HCT116 (cell line): ENCODE results near the gene PRKN. TPM values are rescaled to one million over a fixed set of nuclear protein-coding genes. Genes with fewer than 3 reads are reported as not detected.

Experiments used
- ATAC-seq: fragments of 200-7000 bp; cut with Tn5 transposase; 2 replicates; pipeline ENCODE4 v1.9.1; 2020; ENCODE audit warnings: mild to moderate bottlenecking, moderate library complexity
- BruUV-seq: library from RNA; stranded (reverse); fragments of 400-500 nt; replicated peaks from 2 replicates; lab custom pipeline; 2021; lab: Mats Ljungman, UMichigan
- CTCF ChIA-PET: fragments of 300-600 bp; sonication (Branson Sonifier 250); formaldehyde crosslinking; loops from one replicate; lab custom pipeline; 2021; ENCODE audit warnings: antibody characterized with exemption; lab: Charles Lee
- POLR2A ChIA-PET: fragments of 300-600, 350-600 bp; sonication (Branson Sonifier 250); formaldehyde crosslinking; loops from one replicate; lab custom pipeline; 2021; ENCODE audit warnings: antibody characterized with exemption; lab: Charles Lee
- RAD21 ChIA-PET, 2 experiments: fragments of 300-600 bp; sonication (Branson Sonifier 250); formaldehyde crosslinking; loops; one replicate each; lab custom pipeline; 2023; ENCODE audit warnings: low total read pairs in 2 of 2; ENCODE audit not compliant: uncharacterized antibody in 2 of 2, unreplicated experiment in 2 of 2, low non-redundant PET in 1 of 2; lab: Charles Lee
- DNase-seq: peaks from one replicate; pipeline ENCODE4 v3.0.0-alpha.2; 2010; ENCODE audit warnings: low read depth, low spot score
- H2AFZ ChIP-seq: fragments of 200-600 bp; shearing (Covaris generic), sonication (generic); 2 replicates; pipeline ENCODE4 v1.6.1; 2017; ENCODE audit warnings: low read depth, mixed run types, mixed read lengths, antibody characterized with exemption, low read length; ENCODE audit not compliant: poor library complexity, severe bottlenecking
- H3K27ac ChIP-seq: 2 replicates; pipeline ENCODE4 v1.5.1; 2012; ENCODE audit warnings: low read depth, low read length
- H3K27me3 ChIP-seq: fragments of 200-600 bp; sonication (generic); 2 replicates; pipeline ENCODE4 v1.6.1; 2016; ENCODE audit warnings: mixed run types, low read length, mixed read lengths; ENCODE audit not compliant: insufficient read depth
- H3K36me3 ChIP-seq, 2 experiments: fragments of 200-500 bp in 1 of 2; fragments of 200-600 bp in 1 of 2; sonication (Bioruptor generic) in 1 of 2; sonication (generic) in 1 of 2; 2 replicates each; pipeline versions ENCODE4 v1.5.1 to v1.6.1; 2014 to 2016; ENCODE audit warnings: low read length in 2 of 2, inconsistent platforms in 1 of 2, mixed read lengths in 1 of 2, mixed run types in 1 of 2; ENCODE audit not compliant: insufficient read depth in 2 of 2, control insufficient read depth in 1 of 2
- H3K4me1 ChIP-seq, 2 experiments: fragments of 200-600 bp in 1 of 2; sonication (generic) in 1 of 2; 2 replicates each; pipeline versions ENCODE4 v1.5.1 to v1.6.1; 2012 to 2017; ENCODE audit warnings: low read length in 2 of 2, inconsistent platforms in 1 of 2, mild to moderate bottlenecking in 1 of 2, mixed read lengths in 1 of 2, mixed run types in 1 of 2, moderate library complexity in 1 of 2; ENCODE audit not compliant: insufficient read depth in 2 of 2, control insufficient read depth in 1 of 2
- H3K4me2 ChIP-seq: fragments of 200-600 bp; sonication (generic); 2 replicates; pipeline ENCODE4 v1.6.1; 2017; ENCODE audit warnings: mixed run types, low read length, mixed read lengths
- H3K4me3 ChIP-seq, 2 experiments: fragments of 200-600 bp in 1 of 2; sonication (generic) in 1 of 2; replicated peaks in 1 of 2; 2 replicates each; pipeline ENCODE4 v1.5.1; 2011 to 2016; ENCODE audit warnings: low read length in 2 of 2, control low read depth in 1 of 2, low read depth in 1 of 2, mild to moderate bottlenecking in 1 of 2, mixed read lengths in 1 of 2, mixed run types in 1 of 2
- H3K79me2 ChIP-seq: fragments of 200-600 bp; sonication (generic); 2 replicates; pipeline ENCODE4 v1.6.1; 2017; ENCODE audit warnings: mild to moderate bottlenecking, mixed run types, low read length, moderate library complexity, mixed read lengths; ENCODE audit not compliant: insufficient read depth
- H3K9ac ChIP-seq: fragments of 200-600 bp; sonication (generic); 2 replicates; pipeline ENCODE4 v1.6.1; 2016; ENCODE audit warnings: low read length, mixed read lengths
- H3K9me2 ChIP-seq: fragments of 200-600 bp; sonication (generic), shearing (Covaris generic); 2 replicates; pipeline ENCODE4 v1.6.1; 2017; ENCODE audit warnings: mixed run types, mild to moderate bottlenecking, moderate library complexity; ENCODE audit not compliant: insufficient read depth
- H3K9me3 ChIP-seq, 2 experiments: fragments of 200-500 bp in 1 of 2; fragments of 200-600 bp in 1 of 2; sonication (Bioruptor generic) in 1 of 2; sonication (generic) in 1 of 2; 2 replicates each; pipeline ENCODE4 v1.6.1; 2014 to 2017; ENCODE audit warnings: low read length in 2 of 2, mixed read lengths in 2 of 2, inconsistent platforms in 1 of 2, low read depth in 1 of 2, mild to moderate bottlenecking in 1 of 2, mixed run types in 1 of 2, moderate library complexity in 1 of 2; ENCODE audit not compliant: control insufficient read depth in 1 of 2, insufficient read depth in 1 of 2
- H4K20me1 ChIP-seq: fragments of 200-600 bp; sonication (generic), shearing (Covaris generic); 2 replicates; pipeline ENCODE4 v1.6.1; 2017; ENCODE audit warnings: mixed run types, mild to moderate bottlenecking, moderate library complexity; ENCODE audit not compliant: insufficient read depth
- ATF3 ChIP-seq: IDR thresholded peaks from 2 replicates; pipeline ENCODE4 v1.6.1; 2012
- CBX3 ChIP-seq: IDR thresholded peaks from 2 replicates; pipeline ENCODE4 v1.6.1; 2012; ENCODE audit warnings: low read depth
- CEBPB ChIP-seq: IDR thresholded peaks from 2 replicates; pipeline ENCODE4 v1.6.1; 2012; ENCODE audit warnings: low read depth
- CTCF ChIP-seq, 3 experiments: fragments of 200-600 bp in 1 of 3; sonication (generic) in 1 of 3; IDR thresholded peaks in 2 of 3; conservative IDR thresholded peaks in 1 of 3; 2 replicates each; pipeline ENCODE4 v1.5.1; 2012 to 2017; ENCODE audit warnings: low read depth in 2 of 3, low read length in 2 of 3, antibody characterized with exemption in 1 of 3, borderline replicate concordance in 1 of 3, control low read depth in 1 of 3, mild to moderate bottlenecking in 1 of 3, mixed read lengths in 1 of 3, mixed run types in 1 of 3, moderate library complexity in 1 of 3; ENCODE audit not compliant: insufficient read depth in 1 of 3
- EGR1 ChIP-seq: IDR thresholded peaks from 2 replicates; pipeline ENCODE4 v1.6.1; 2012; ENCODE audit warnings: low read depth
- EZH2 ChIP-seq: fragments of 200-600 bp; sonication (generic); IDR thresholded peaks from 2 replicates; pipeline ENCODE4 v1.6.1; 2017; ENCODE audit warnings: antibody characterized with exemption, mixed run types
- JUND ChIP-seq: IDR thresholded peaks from 2 replicates; pipeline ENCODE4 v1.6.1; 2012
- POLR2AphosphoS5 ChIP-seq: IDR thresholded peaks from 2 replicates; pipeline ENCODE4 v1.6.1; 2011; ENCODE audit warnings: mild to moderate bottlenecking, low read depth, low read length, moderate library complexity
- REST ChIP-seq: IDR thresholded peaks from 2 replicates; pipeline ENCODE4 v1.6.1; 2012; ENCODE audit warnings: low read depth
- SIN3A ChIP-seq: IDR thresholded peaks from 2 replicates; pipeline ENCODE4 v1.6.1; 2012; ENCODE audit warnings: low read depth
- SP1 ChIP-seq: IDR thresholded peaks from 2 replicates; pipeline ENCODE4 v1.6.1; 2012; ENCODE audit warnings: low read depth
- TCF7L2 ChIP-seq: IDR thresholded peaks from 2 replicates; pipeline ENCODE4 v1.7.0; 2011; ENCODE audit warnings: borderline replicate concordance, inconsistent platforms; ENCODE audit not compliant: insufficient read depth, insufficient read length; ENCODE audit errors: extremely low read depth
- ZNF274 ChIP-seq: fragments of 200-500 bp; sonication (Bioruptor generic); IDR thresholded peaks from 2 replicates; pipeline ENCODE4 v1.6.1; 2014; ENCODE audit warnings: mild to moderate bottlenecking, low read depth, low read length, inconsistent platforms
- intact Hi-C: fragments of 100-400 bp; cut with micrococcal nuclease; formaldehyde crosslinking; loops from 2 replicates; pipeline ENCODE4 v1.10.0; 2022
- total RNA-seq: library from RNA; stranded (reverse); gene quantifications from one replicate; pipeline ENCODE4 v1.2.1, GENCODE V29; 2021; ENCODE audit not compliant: unreplicated experiment

PRKN gene
- total RNA-seq, 1 experiment from 2014 or later, result 2.6 TPM

GRCh38 chr6:162416307-162416706 lies 311.3 kb downstream of the PRKN start:
- intact Hi-C loops, result no loop called here
- no peak overlapping the region for H2AFZ ChIP-seq
- no peaks in the 10 kb centered on the region for H3K27me3 ChIP-seq
- no peak overlapping the region for H3K4me3 ChIP-seq
- no peak overlapping the region for H3K9ac ChIP-seq
- no peaks in the 10 kb centered on the region for H3K4me1 ChIP-seq
- RAD21 ChIA-PET, result no interaction called here
- H3K4me2 ChIP-seq, result no peak overlapping the region
- BruUV-seq, result no TSS peak
- no peaks in the 10 kb centered on the region for H3K36me3 ChIP-seq
- no peaks in the 10 kb centered on the region for H3K9me2 ChIP-seq
- ATAC-seq (no peak), DNase-seq (no peak)
- CTCF ChIA-PET, result no interaction called here
- no peaks in the 10 kb centered on the region for H4K20me1 ChIP-seq
- no peaks in the 10 kb centered on the region for H3K79me2 ChIP-seq
- TF ChIP-seq ATF3, result no peak
- no peak for TF ChIP-seq ZNF274
- TF ChIP-seq CBX3, result no peak
- no peak for TF ChIP-seq EZH2
- TF ChIP-seq REST, result no peak
- no peak for TF ChIP-seq SIN3A
- TF ChIP-seq POLR2AphosphoS5, result no peak
- TF ChIP-seq CTCF (IDR thresholded peaks at IDR 0.05 in 2 of 3, conservative IDR thresholded peaks at IDR 0.05 in 1 of 3; ENCODE audit: borderline replicate concordance in 1 of 3, insufficient read depth in 1 of 3, low read depth in 2 of 3, low read length in 2 of 3), result no peak
- no peak for TF ChIP-seq TCF7L2
- no peak for TF ChIP-seq EGR1
- TF ChIP-seq CEBPB, result no peak
- TF ChIP-seq JUND, result no peak
- TF ChIP-seq SP1, result no peak
- no peak overlapping the region for H3K27ac ChIP-seq
- H3K9me3 ChIP-seq, result no peaks in the 10 kb centered on the region
- POLR2A ChIA-PET, result no interaction called here
